Mesendoderm (in vitro differentiated cells): ENCODE results near the gene TSPAN31.
A peak's percentile ranks its signal among the peaks of the same experiment; 100 is the strongest.
"Not testable (repeated sequence)": the region's sequence is repeated elsewhere in the genome, so short reads cannot be mapped to it uniquely, and the experiment has no call there.

Experiments used
- DNase-seq: peaks from one replicate; pipeline ENCODE4 v3.0.0; 2013
- H2AK5ac ChIP-seq: 2 replicates; pipeline ENCODE4 v1.6.1; 2013; ENCODE audit warnings: low read length, inconsistent platforms
- H2BK120ac ChIP-seq: 2 replicates; pipeline ENCODE4 v1.6.1; 2013; ENCODE audit warnings: low read depth, mild to moderate bottlenecking, low read length, moderate library complexity, mixed read lengths
- H2BK15ac ChIP-seq: replicated peaks from 2 replicates; pipeline ENCODE4 v1.6.1; 2013; ENCODE audit warnings: low read depth, mild to moderate bottlenecking, moderate library complexity
- H2BK5ac ChIP-seq: 2 replicates; pipeline ENCODE4 v1.6.1; 2013; ENCODE audit warnings: low read length, inconsistent platforms
- H3K18ac ChIP-seq: 2 replicates; pipeline ENCODE4 v1.6.1; 2013; ENCODE audit warnings: mild to moderate bottlenecking, low read length, mixed read lengths
- H3K23ac ChIP-seq: one replicate; pipeline ENCODE4 v1.6.1; 2013; ENCODE audit warnings: low read length
- H3K27ac ChIP-seq: 2 replicates; pipeline ENCODE4 v1.5.1; 2013; ENCODE audit warnings: low read depth, mild to moderate bottlenecking, inconsistent platforms, low read length, moderate library complexity
- H3K27me3 ChIP-seq: 2 replicates; pipeline ENCODE4 v1.6.1; 2013; ENCODE audit warnings: low read length, control low read depth, mild to moderate bottlenecking, inconsistent platforms; ENCODE audit not compliant: insufficient read depth, poor library complexity
- H3K36me3 ChIP-seq: 2 replicates; pipeline ENCODE4 v1.6.1; 2013; ENCODE audit warnings: low read length, inconsistent platforms; ENCODE audit not compliant: control insufficient read depth, insufficient read depth
- H3K4ac ChIP-seq: one replicate; pipeline ENCODE4 v1.6.1; 2013; ENCODE audit warnings: low read depth, mild to moderate bottlenecking, low read length, moderate library complexity
- H3K4me1 ChIP-seq: 2 replicates; pipeline ENCODE4 v1.6.1; 2013; ENCODE audit warnings: low read depth, low read length, inconsistent platforms; ENCODE audit not compliant: control insufficient read depth
- H3K4me2 ChIP-seq: 2 replicates; pipeline ENCODE4 v1.6.1; 2013; ENCODE audit warnings: low read length
- H3K4me3 ChIP-seq: 2 replicates; pipeline ENCODE4 v1.5.1; 2013; ENCODE audit warnings: mild to moderate bottlenecking, low read length
- H3K56ac ChIP-seq: one replicate; pipeline ENCODE4 v1.6.1; 2013; ENCODE audit warnings: low read length
- H3K79me1 ChIP-seq: 2 replicates; pipeline ENCODE4 v1.6.1; 2013; ENCODE audit warnings: low read length, inconsistent platforms
- H3K79me2 ChIP-seq: 2 replicates; pipeline ENCODE4 v1.6.1; 2013; ENCODE audit warnings: mild to moderate bottlenecking, low read length; ENCODE audit not compliant: control insufficient read depth, insufficient read depth
- H3K9ac ChIP-seq: 2 replicates; pipeline ENCODE4 v1.6.1; 2013; ENCODE audit warnings: low read length, inconsistent platforms
- H4K5ac ChIP-seq: one replicate; pipeline ENCODE4 v1.6.1; 2013; ENCODE audit warnings: low read length
- H4K8ac ChIP-seq: one replicate; pipeline ENCODE4 v1.6.1; 2013; ENCODE audit warnings: low read depth, mild to moderate bottlenecking, control low read depth, low read length, moderate library complexity
- WGBS: extraction: QIAGEN DNeasy Blood & Tissue Kit; methylation state at CpG from one replicate; pipeline ENCODE4 v1.1.7; 2013; ENCODE audit warnings: low lambda C conversion rate, missing lambda C conversion rate; ENCODE audit not compliant: insufficient coverage; ENCODE audit errors: extremely low coverage; 5-methylcytosine and 5-hydroxymethylcytosine counted together

Gene TSPAN31

GRCh38 chr12:57770734-57771133 is 25.9 kb downstream of the TSPAN31 start:
- DNase-seq = no peak
- no peak overlapping the region for H2BK15ac ChIP-seq

GRCh38 chr12:57771236-57771872 is 26.5 kb downstream of the TSPAN31 start:
- Histone ChIP-seq H3K4me3 (peak overlapping the region; percentile 51), H3K4ac (no peak overlapping the region), H2BK15ac (no peak overlapping the region), H2AK5ac (no peak overlapping the region), H3K36me3 (peaks cover 2% of the 10 kb centered on the region), H2BK5ac (no peak overlapping the region), H4K5ac (no peak overlapping the region), H3K27ac (no peak overlapping the region), H3K79me1 (peaks cover 8% of the 10 kb centered on the region), H3K4me1 (peaks cover 1% of the 10 kb centered on the region), H2BK120ac (no peak overlapping the region), H4K8ac (no peak overlapping the region), H3K23ac (no peak overlapping the region), H3K27me3 (no peaks in the 10 kb centered on the region), H3K18ac (no peak overlapping the region), H3K4me2 (peak overlapping the region; percentile 69), H3K9ac (peak overlapping the region; percentile 55), H3K56ac (peak overlapping the region; percentile 89), H3K79me2 (peaks cover 3% of the 10 kb centered on the region)
- no CpG with 5 or more reads among the region's 16 CpGs for WGBS
- peak; percentile 97 for DNase-seq

More at GRCh38 chr12:57770734-57771133, 25.9 kb downstream of the TSPAN31 start:
- no peak overlapping the region for H4K5ac ChIP-seq
- H3K4me1 ChIP-seq = peaks cover 5% of the 10 kb centered on the region
- H2AK5ac ChIP-seq = no peak overlapping the region
- no peak overlapping the region for H3K4ac ChIP-seq
- no peak overlapping the region for H3K27ac ChIP-seq
- no peak overlapping the region for H3K23ac ChIP-seq
- H3K27me3 ChIP-seq = peaks cover 6% of the 10 kb centered on the region
- H2BK120ac ChIP-seq = no peak overlapping the region
- H3K4me3 ChIP-seq = no peak overlapping the region
- H3K79me1 ChIP-seq = peaks cover 8% of the 10 kb centered on the region
- peak overlapping the region; percentile 55 for H3K9ac ChIP-seq
- no peak overlapping the region for H3K4me2 ChIP-seq
- peaks cover 2% of the 10 kb centered on the region for H3K36me3 ChIP-seq
- no peak overlapping the region for H3K18ac ChIP-seq
- H4K8ac ChIP-seq = no peak overlapping the region
- H3K56ac ChIP-seq = no peak overlapping the region
- no peak overlapping the region for H2BK5ac ChIP-seq
- no CpG with 5 or more reads among the region's 4 CpGs for WGBS
- peaks cover 3% of the 10 kb centered on the region for H3K79me2 ChIP-seq

- Histone ChIP-seq H3K36me3 (peaks cover 2% of the 10 kb centered on the region), H4K8ac (no peak within 1 kb of the TSS), H2BK15ac (no peak within 1 kb of the TSS), H3K56ac (peak within 1 kb of the TSS; percentile 94), H3K18ac (peak within 1 kb of the TSS; percentile 62), H2BK120ac (no peak within 1 kb of the TSS), H2BK5ac (no peak within 1 kb of the TSS), H3K4me1 (no peaks in the 10 kb centered on the region), H3K23ac (no peak within 1 kb of the TSS), H3K27me3 (no peaks in the 10 kb centered on the region), H3K27ac (peak within 1 kb of the TSS; percentile 59), H3K4me2 (peak within 1 kb of the TSS; percentile 84), H3K9ac (peak within 1 kb of the TSS; percentile 82), H3K4ac (peak within 1 kb of the TSS; percentile 60), H3K79me2 (peaks cover 3% of the 10 kb centered on the region), H4K5ac (no peak within 1 kb of the TSS), H3K4me3 (peak within 1 kb of the TSS; percentile 51), H2AK5ac (no peak within 1 kb of the TSS), H3K79me1 (peaks cover 8% of the 10 kb centered on the region)
- peak; percentile 99 for DNase-seq
- WGBS = no CpG with 5 or more reads among the region's 28 CpGs
Measured at GRCh38 chr12:57771873-57772428, 27.1 kb downstream of the TSPAN31 start, which contains the start of gene METTL1. TSS of gene METTL1 (minus strand) at chr12:57772105. CDS start at chr12:57772083, 22 bp downstream.

GRCh38 chr12:57772429-57773322 is 27.8 kb downstream of the TSPAN31 start, which contains the start of gene EEF1AKMT3:
TSS of gene EEF1AKMT3 (plus strand) at chr12:57772614. CDS start at chr12:57772725, 111 bp downstream.
- no peak within 1 kb of the TSS for H2AK5ac ChIP-seq
- H3K18ac ChIP-seq = peak within 1 kb of the TSS; percentile 62
- H2BK120ac ChIP-seq = no peak within 1 kb of the TSS
- no peak within 1 kb of the TSS for H3K23ac ChIP-seq
- H3K4me2 ChIP-seq = peak within 1 kb of the TSS; percentile 84
- peak within 1 kb of the TSS; percentile 59 for H3K27ac ChIP-seq
- peaks cover 8% of the 10 kb centered on the region for H3K79me1 ChIP-seq
- no peak within 1 kb of the TSS for H4K5ac ChIP-seq
- no peaks in the 10 kb centered on the region for H3K27me3 ChIP-seq
- DNase-seq = no peak
- H3K9ac ChIP-seq = peak within 1 kb of the TSS; percentile 82
- no peak within 1 kb of the TSS for H4K8ac ChIP-seq
- peaks cover 2% of the 10 kb centered on the region for H3K36me3 ChIP-seq
- no peak within 1 kb of the TSS for H2BK5ac ChIP-seq
- H3K4me1 ChIP-seq = no peaks in the 10 kb centered on the region
- peaks cover 3% of the 10 kb centered on the region for H3K79me2 ChIP-seq
- H3K4me3 ChIP-seq = peak within 1 kb of the TSS; percentile 51
- no CpG with 5 or more reads among the region's 67 CpGs for WGBS
- peak within 1 kb of the TSS; percentile 94 for H3K56ac ChIP-seq
- H2BK15ac ChIP-seq = no peak within 1 kb of the TSS
- peak within 1 kb of the TSS; percentile 60 for H3K4ac ChIP-seq

GRCh38 chr12:57774634-57775033 is 29.8 kb downstream of the TSPAN31 start:
- not testable (repeated sequence) for H3K79me1 ChIP-seq, H3K4ac ChIP-seq, H2BK120ac ChIP-seq, H3K18ac ChIP-seq, H2AK5ac ChIP-seq, H3K27ac ChIP-seq, H3K27me3 ChIP-seq, H3K4me2 ChIP-seq, H3K36me3 ChIP-seq, H4K8ac ChIP-seq, H3K9ac ChIP-seq, H4K5ac ChIP-seq, H3K4me3 ChIP-seq, H3K23ac ChIP-seq, H3K79me2 ChIP-seq, H3K4me1 ChIP-seq, H2BK5ac ChIP-seq, H2BK15ac ChIP-seq, H3K56ac ChIP-seq
- WGBS = no CpG with 5 or more reads among the region's 11 CpGs
- DNase-seq = peak; percentile 44
